Smooth muscle cell (in vitro differentiated cells): Measurements from ENCODE around the gene IGF1R. TPM values are rescaled to one million over a fixed set of nuclear protein-coding genes. Genes with fewer than 3 reads are reported as not detected.

Source experiments
- DNase-seq: peaks from one replicate; lab custom pipeline; 2025; ENCODE audit not compliant: unreplicated experiment; lab: John Stamatoyannopoulos, UW
- H2AFZ ChIP-seq: fragments of 200-600 bp; sonication (generic); 2 replicates; pipeline ENCODE4 v1.6.0; 2016; ENCODE audit warnings: antibody characterized with exemption, low read depth, mild to moderate bottlenecking
- H3F3A ChIP-seq: fragments of 200-600 bp; sonication (generic); 2 replicates; pipeline ENCODE4 v1.6.0; 2017; ENCODE audit warnings: antibody characterized with exemption, low read depth
- H3K27ac ChIP-seq: fragments of 200-600 bp; sonication (generic); 2 replicates; pipeline ENCODE4 v1.5.1; 2016; ENCODE audit warnings: low read depth, mild to moderate bottlenecking
- H3K27me3 ChIP-seq: fragments of 200-600 bp; sonication (generic); 2 replicates; pipeline ENCODE4 v1.6.1; 2016; ENCODE audit warnings: low read depth, mild to moderate bottlenecking
- H3K36me3 ChIP-seq: fragments of 200-600 bp; sonication (generic); 2 replicates; pipeline ENCODE4 v1.5.1; 2016; ENCODE audit warnings: low read depth
- H3K4me1 ChIP-seq: fragments of 200-600 bp; sonication (generic); 2 replicates; pipeline ENCODE4 v1.5.1; 2016; ENCODE audit warnings: low read depth
- H3K4me2 ChIP-seq: fragments of 200-600 bp; sonication (generic); 2 replicates; pipeline ENCODE4 v1.6.0; 2016; ENCODE audit warnings: mild to moderate bottlenecking
- H3K4me3 ChIP-seq: fragments of 200-600 bp; sonication (generic); 2 replicates; pipeline ENCODE4 v1.5.1; 2016; ENCODE audit warnings: mild to moderate bottlenecking
- H3K79me2 ChIP-seq: fragments of 200-600 bp; sonication (generic); 2 replicates; pipeline ENCODE4 v1.6.0; 2016; ENCODE audit warnings: low read depth, mild to moderate bottlenecking
- H3K9ac ChIP-seq: fragments of 200-600 bp; sonication (generic); 2 replicates; pipeline ENCODE4 v1.6.0; 2016; ENCODE audit warnings: low read depth
- H3K9me3 ChIP-seq: fragments of 200-600 bp; sonication (generic); replicated peaks from 2 replicates; pipeline ENCODE4 v1.5.1; 2016; ENCODE audit warnings: low read depth
- H4K20me1 ChIP-seq: fragments of 200-600 bp; sonication (generic); 2 replicates; pipeline ENCODE4 v1.6.0; 2016; ENCODE audit warnings: low read depth
- WGBS: methylation state at CpG from one replicate; pipeline ENCODE4 v1.1.7; 2016; ENCODE audit warnings: low lambda C conversion rate; 5-methylcytosine and 5-hydroxymethylcytosine counted together
- polyA plus RNA-seq: library from polyadenylated mRNA; unstranded; fragments of >200 nt; fragmentation: Nextera tagmentation; extraction: Ambion mirVana; gene quantifications from 2 replicates; pipeline ENCODE4 v1.2.1, GENCODE V29; 2016
- total RNA-seq: library from RNA; depleted of rRNA; stranded (reverse); fragments of >200 nt; gene quantifications from 2 replicates; pipeline ENCODE4 v1.2.3, GENCODE V29; 2014
- TF ChIP-seq, protein P1 (sequence below): fragments of 200-600 bp; sonication (generic); IDR thresholded peaks from 2 replicates; pipeline ENCODE4 v1.5.1; 2017; ENCODE audit warnings: borderline replicate concordance, mild to moderate bottlenecking, antibody characterized with exemption; ENCODE audit not compliant: insufficient read depth, poor library complexity, severe bottlenecking

The IGF1R gene
- total and polyA plus RNA-seq, 2 experiments from 2014 or later, result 14.0 to 70.2 TPM

DNA sequence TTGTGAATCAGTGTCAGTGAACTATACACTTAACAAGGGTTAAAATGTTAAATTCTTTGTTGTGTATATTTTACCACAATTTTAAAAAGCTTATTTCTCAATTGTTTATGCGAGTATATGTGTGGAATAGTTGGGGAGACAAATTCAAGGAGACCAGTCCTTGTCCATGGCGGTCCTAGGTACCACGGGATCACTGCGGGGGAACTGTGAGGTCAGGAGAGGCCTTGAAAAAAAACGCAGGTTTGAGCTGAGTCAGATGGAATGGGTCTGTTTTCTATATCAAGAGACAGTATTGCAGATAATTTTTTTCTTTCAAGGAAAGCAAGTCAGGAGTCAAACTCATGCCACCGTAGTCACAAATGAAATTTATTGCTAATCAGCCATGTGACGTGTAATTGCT lies 18.5 kb downstream of the IGF1R start:
- Histone ChIP-seq H3K9me3 (no peaks in the 10 kb centered on the region), H3K27ac (peak overlapping the region; percentile 96), H3K4me3 (no peak overlapping the region), H3K4me1 (peaks cover 46% of the 10 kb centered on the region), H3K4me2 (peak overlapping the region; percentile 11), H3F3A (peaks cover 23% of the 10 kb centered on the region), H3K36me3 (no peaks in the 10 kb centered on the region), H3K9ac (no peak overlapping the region), H3K79me2 (peaks cover 92% of the 10 kb centered on the region), H2AFZ (no peak overlapping the region), H4K20me1 (peaks cover 53% of the 10 kb centered on the region), H3K27me3 (no peaks in the 10 kb centered on the region)
- TF ChIP-seq, protein P1, sequence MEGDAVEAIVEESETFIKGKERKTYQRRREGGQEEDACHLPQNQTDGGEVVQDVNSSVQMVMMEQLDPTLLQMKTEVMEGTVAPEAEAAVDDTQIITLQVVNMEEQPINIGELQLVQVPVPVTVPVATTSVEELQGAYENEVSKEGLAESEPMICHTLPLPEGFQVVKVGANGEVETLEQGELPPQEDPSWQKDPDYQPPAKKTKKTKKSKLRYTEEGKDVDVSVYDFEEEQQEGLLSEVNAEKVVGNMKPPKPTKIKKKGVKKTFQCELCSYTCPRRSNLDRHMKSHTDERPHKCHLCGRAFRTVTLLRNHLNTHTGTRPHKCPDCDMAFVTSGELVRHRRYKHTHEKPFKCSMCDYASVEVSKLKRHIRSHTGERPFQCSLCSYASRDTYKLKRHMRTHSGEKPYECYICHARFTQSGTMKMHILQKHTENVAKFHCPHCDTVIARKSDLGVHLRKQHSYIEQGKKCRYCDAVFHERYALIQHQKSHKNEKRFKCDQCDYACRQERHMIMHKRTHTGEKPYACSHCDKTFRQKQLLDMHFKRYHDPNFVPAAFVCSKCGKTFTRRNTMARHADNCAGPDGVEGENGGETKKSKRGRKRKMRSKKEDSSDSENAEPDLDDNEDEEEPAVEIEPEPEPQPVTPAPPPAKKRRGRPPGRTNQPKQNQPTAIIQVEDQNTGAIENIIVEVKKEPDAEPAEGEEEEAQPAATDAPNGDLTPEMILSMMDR, result no peak
- no peak for DNase-seq
- WGBS, result 60% methylated on average over 7 of the region's 7 CpGs

- 64% methylated on average over 13 of the region's 13 CpGs for WGBS
- DNase-seq, result no peak
- TF ChIP-seq, protein P1, result no peak
- Histone ChIP-seq H3K27me3 (no peaks in the 10 kb centered on the region), H3K4me1 (peaks cover 50% of the 10 kb centered on the region), H3K36me3 (no peaks in the 10 kb centered on the region), H3K79me2 (peaks cover 87% of the 10 kb centered on the region), H3K27ac (peak overlapping the region; percentile 96), H3F3A (peaks cover 28% of the 10 kb centered on the region), H3K4me2 (peak overlapping the region; percentile 79), H3K4me3 (no peak overlapping the region), H2AFZ (no peak overlapping the region), H3K9ac (peak overlapping the region; percentile 73), H3K9me3 (no peaks in the 10 kb centered on the region), H4K20me1 (peaks cover 45% of the 10 kb centered on the region)
Measured at GRCh38 chr15:98667521-98668179, 19.3 kb downstream of the IGF1R start.

GRCh38 chr15:98668566-98669308 lies 20.4 kb downstream of the IGF1R start:
- no peaks in the 10 kb centered on the region for H3K27me3 ChIP-seq
- no peak overlapping the region for H2AFZ ChIP-seq
- peaks cover 50% of the 10 kb centered on the region for H3K4me1 ChIP-seq
- H3K9me3 ChIP-seq, result no peaks in the 10 kb centered on the region
- peak overlapping the region; percentile 79 for H3K4me2 ChIP-seq
- peak overlapping the region; percentile 96 for H3K27ac ChIP-seq
- TF ChIP-seq, protein P1, result no peak
- H3K79me2 ChIP-seq, result peaks cover 87% of the 10 kb centered on the region
- no peak overlapping the region for H3K4me3 ChIP-seq
- peaks cover 34% of the 10 kb centered on the region for H3F3A ChIP-seq
- no peak for DNase-seq
- H3K36me3 ChIP-seq, result no peaks in the 10 kb centered on the region
- 13% methylated on average over 10 of the region's 10 CpGs for WGBS
- H3K9ac ChIP-seq, result peak overlapping the region; percentile 73
- peaks cover 34% of the 10 kb centered on the region for H4K20me1 ChIP-seq
